ENCODE data around the gene PIR.

PIR gene

GRCh38 chrX:15511563-15511962 lies 18.4 kb upstream of the PIR start:
- Histone ChIP-seq H3K27ac (ENCODE audit: extremely low read depth, low read depth, low read length) (no peak overlapping the region), H3K4me1 (ENCODE audit: control insufficient read depth, insufficient read depth, low read length) (no peaks in the 10 kb centered on the region), H3K9me3 (ENCODE audit: control insufficient read depth, insufficient read depth, low read depth, low read length) (no peaks in the 10 kb centered on the region), H3K36me3 (ENCODE audit: control insufficient read depth in 2 of 2, insufficient read depth in 1 of 2, low read length in 2 of 2) (no peaks in the 10 kb centered on the region), H3K4me3 (ENCODE audit: low read depth, low read length) (no peak overlapping the region)
- CTCF ChIA-PET, result interaction anchor here (3.2 kb wide), 1 partner anchor 13 kb away, joined by 14 read pairs; no protein-coding TSS in a partner anchor
- TF ChIP-seq ZNF488 (tag by site-specific recombination; IDR thresholded peaks at IDR 0.05) (no peak), ZNF138 (tag by site-specific recombination; IDR thresholded peaks at IDR 0.05; ENCODE audit: borderline replicate concordance) (no peak), ZNF776 (tag by site-specific recombination; IDR thresholded peaks at IDR 0.05; ENCODE audit: borderline replicate concordance) (no peak), ZNF692 (tag by site-specific recombination; IDR thresholded peaks at IDR 0.05) (no peak), GLI2 (tag by site-specific recombination; IDR thresholded peaks at IDR 0.05; ENCODE audit: borderline replicate concordance, low read depth) (no peak)
- POLR2A ChIA-PET, result no interaction called here

- no peak overlapping the region for H3K27ac ChIP-seq (ENCODE audit: extremely low read depth, low read depth, low read length)
- H3K4me1 ChIP-seq (ENCODE audit: control insufficient read depth, insufficient read depth, low read length), result no peaks in the 10 kb centered on the region
- CTCF ChIA-PET, result no interaction called here
- no peak for TF ChIP-seq ZBTB6 (tag by site-specific recombination; IDR thresholded peaks at IDR 0.05)
- no peak for TF ChIP-seq PRDM10 (tag by site-specific recombination; IDR thresholded peaks at IDR 0.05)
- no peak for TF ChIP-seq ZNF391 (tag by site-specific recombination; IDR thresholded peaks at IDR 0.05; ENCODE audit: borderline replicate concordance, low read depth)
- no peak for TF ChIP-seq ZNF792 (tag by site-specific recombination; IDR thresholded peaks at IDR 0.05)
- no peak for TF ChIP-seq ZNF830 (tag by site-specific recombination; IDR thresholded peaks at IDR 0.05; ENCODE audit: low read depth)
- TF ChIP-seq ZNF132 (tag by site-specific recombination; IDR thresholded peaks at IDR 0.05; ENCODE audit: borderline replicate concordance), result no peak
- no peak for TF ChIP-seq ZNF362 (tag by site-specific recombination; IDR thresholded peaks at IDR 0.05)
- no peak for TF ChIP-seq ZFP69B (tag by site-specific recombination; IDR thresholded peaks at IDR 0.05)
- TF ChIP-seq KLF9 (tag by site-specific recombination; IDR thresholded peaks at IDR 0.05; ENCODE audit: low read depth), result no peak
- TF ChIP-seq ZNF175 (tag by site-specific recombination; IDR thresholded peaks at IDR 0.05), result no peak
- no peak for TF ChIP-seq HOXC10 (CRISPR knock-in tag; IDR thresholded peaks at IDR 0.05)
- TF ChIP-seq ZNF585B (tag by site-specific recombination; IDR thresholded peaks at IDR 0.05), result no peak
- TF ChIP-seq ZNF704 (tag by site-specific recombination; IDR thresholded peaks at IDR 0.05), result no peak
- no peak for TF ChIP-seq ZNF155 (tag by site-specific recombination; IDR thresholded peaks at IDR 0.05)
- H3K36me3 ChIP-seq (ENCODE audit: control insufficient read depth in 2 of 2, insufficient read depth in 1 of 2, low read length in 2 of 2), result no peaks in the 10 kb centered on the region
- POLR2A ChIA-PET, result no interaction called here
- no peak overlapping the region for H3K4me3 ChIP-seq (ENCODE audit: low read depth, low read length)
- H3K9me3 ChIP-seq (ENCODE audit: control insufficient read depth, insufficient read depth, low read depth, low read length), result no peaks in the 10 kb centered on the region
Measured at GRCh38 chrX:15509845-15510244, 16.7 kb upstream of the PIR start.

All from HEK293 (cell line).